T-helper 2 cell treated with Interferon-gamma antibody and Interleukin-4, amounts not matched to agents 5 μg/mL and 100 μg/mL, for 36 hours (primary cell): ENCODE results near the gene SLC15A3.

Experiments
- DNase-seq: peaks from one replicate; pipeline ENCODE4 v3.0.0; 2021; ENCODE audit warnings: low spot score
- H3K27ac Mint-ChIP-seq: one replicate; pipeline ENCODE4 v1.8.0; 2021; ENCODE audit warnings: mild to moderate bottlenecking, mixed read lengths
- H3K27me3 Mint-ChIP-seq: one replicate; pipeline ENCODE4 v1.8.0; 2021; ENCODE audit warnings: low read depth, mixed read lengths
- H3K36me3 Mint-ChIP-seq: one replicate; pipeline ENCODE4 v1.8.0; 2021; ENCODE audit warnings: low read depth, mixed read lengths
- H3K4me1 Mint-ChIP-seq: one replicate; pipeline ENCODE4 v1.8.0; 2021; ENCODE audit warnings: low read depth, mixed read lengths
- H3K4me3 Mint-ChIP-seq: one replicate; pipeline ENCODE4 v1.8.0; 2022; ENCODE audit warnings: mild to moderate bottlenecking, moderate library complexity, mixed read lengths
- H3K9me3 Mint-ChIP-seq: one replicate; pipeline ENCODE4 v1.8.0; 2021; ENCODE audit warnings: mixed read lengths

The SLC15A3 gene

GRCh38 chr11:60905047-60905446 lies 46.9 kb downstream of the SLC15A3 start:
- peaks cover 26% of the 10 kb centered on the region for H3K4me1 Mint-ChIP-seq
- no peaks in the 10 kb centered on the region for H3K9me3 Mint-ChIP-seq

GRCh38 chr11:60902625-60903024 lies 49.4 kb downstream of the SLC15A3 start:
- no peak overlapping the region for H3K27ac Mint-ChIP-seq
- H3K27me3 Mint-ChIP-seq = no peaks in the 10 kb centered on the region
- peaks cover 59% of the 10 kb centered on the region for H3K36me3 Mint-ChIP-seq
- H3K4me1 Mint-ChIP-seq = peaks cover 23% of the 10 kb centered on the region
- H3K4me3 Mint-ChIP-seq = no peak overlapping the region
- DNase-seq = no peak
- no peaks in the 10 kb centered on the region for H3K9me3 Mint-ChIP-seq

More at GRCh38 chr11:60905047-60905446, 46.9 kb downstream of the SLC15A3 start:
- peaks cover 15% of the 10 kb centered on the region for H3K27me3 Mint-ChIP-seq
- DNase-seq = no peak
- peak overlapping the region; percentile 93 for H3K4me3 Mint-ChIP-seq
- H3K36me3 Mint-ChIP-seq = peaks cover 37% of the 10 kb centered on the region
- peak overlapping the region; percentile 91 for H3K27ac Mint-ChIP-seq

GRCh38 chr11:60900673-60901404 lies 51.1 kb downstream of the SLC15A3 start:
- DNase-seq = no peak
- H3K36me3 Mint-ChIP-seq = peaks cover 69% of the 10 kb centered on the region
- peaks cover 15% of the 10 kb centered on the region for H3K4me1 Mint-ChIP-seq
- no peaks in the 10 kb centered on the region for H3K27me3 Mint-ChIP-seq
- no peak overlapping the region for H3K27ac Mint-ChIP-seq
- no peaks in the 10 kb centered on the region for H3K9me3 Mint-ChIP-seq
- no peak overlapping the region for H3K4me3 Mint-ChIP-seq

GRCh38 chr11:60899977-60900376 lies 52.0 kb downstream of the SLC15A3 start:
- Mint-ChIP-seq H3K4me1 (peaks cover 8% of the 10 kb centered on the region), H3K4me3 (no peak overlapping the region), H3K27me3 (no peaks in the 10 kb centered on the region), H3K27ac (no peak overlapping the region), H3K36me3 (peaks cover 70% of the 10 kb centered on the region), H3K9me3 (no peaks in the 10 kb centered on the region)
- DNase-seq = no peak

GRCh38 chr11:60899046-60899936 lies 52.7 kb downstream of the SLC15A3 start:
- no peaks in the 10 kb centered on the region for H3K27me3 Mint-ChIP-seq
- peaks cover 6% of the 10 kb centered on the region for H3K4me1 Mint-ChIP-seq
- no peak overlapping the region for H3K27ac Mint-ChIP-seq
- DNase-seq = no peak
- no peaks in the 10 kb centered on the region for H3K9me3 Mint-ChIP-seq
- H3K4me3 Mint-ChIP-seq = no peak overlapping the region
- H3K36me3 Mint-ChIP-seq = peaks cover 73% of the 10 kb centered on the region

GRCh38 chr11:60897496-60897895 lies 54.5 kb downstream of the SLC15A3 start:
- Mint-ChIP-seq H3K27ac (no peak overlapping the region), H3K9me3 (no peaks in the 10 kb centered on the region), H3K36me3 (peaks cover 70% of the 10 kb centered on the region), H3K4me1 (peaks cover 2% of the 10 kb centered on the region), H3K4me3 (no peak overlapping the region), H3K27me3 (no peaks in the 10 kb centered on the region)
- DNase-seq = no peak

GRCh38 chr11:60895687-60896086 lies 56.3 kb downstream of the SLC15A3 start:
- Mint-ChIP-seq H3K4me3 (no peak overlapping the region), H3K27me3 (no peaks in the 10 kb centered on the region), H3K27ac (no peak overlapping the region), H3K36me3 (peaks cover 68% of the 10 kb centered on the region), H3K9me3 (no peaks in the 10 kb centered on the region), H3K4me1 (peaks cover 2% of the 10 kb centered on the region)
- DNase-seq = no peak

- H3K4me1 Mint-ChIP-seq = peaks cover 6% of the 10 kb centered on the region
- no peak overlapping the region for H3K4me3 Mint-ChIP-seq
- no peak overlapping the region for H3K27ac Mint-ChIP-seq
- H3K9me3 Mint-ChIP-seq = no peaks in the 10 kb centered on the region
- DNase-seq = no peak
- H3K27me3 Mint-ChIP-seq = no peaks in the 10 kb centered on the region
- H3K36me3 Mint-ChIP-seq = peaks cover 52% of the 10 kb centered on the region
Observed at GRCh38 chr11:60891103-60891741, 60.8 kb downstream of the SLC15A3 start.

GRCh38 chr11:60890696-60891095 lies 61.3 kb downstream of the SLC15A3 start:
- no peaks in the 10 kb centered on the region for H3K27me3 Mint-ChIP-seq
- H3K9me3 Mint-ChIP-seq = no peaks in the 10 kb centered on the region
- H3K4me1 Mint-ChIP-seq = peaks cover 9% of the 10 kb centered on the region
- peaks cover 53% of the 10 kb centered on the region for H3K36me3 Mint-ChIP-seq
- no peak overlapping the region for H3K4me3 Mint-ChIP-seq
- no peak overlapping the region for H3K27ac Mint-ChIP-seq
- DNase-seq = no peak

GRCh38 chr11:60889869-60890311 lies 62.1 kb downstream of the SLC15A3 start:
- Mint-ChIP-seq H3K4me3 (no peak overlapping the region), H3K9me3 (no peaks in the 10 kb centered on the region), H3K4me1 (peaks cover 14% of the 10 kb centered on the region), H3K27me3 (no peaks in the 10 kb centered on the region), H3K36me3 (peaks cover 56% of the 10 kb centered on the region), H3K27ac (peak overlapping the region; percentile 75)
- no peak for DNase-seq

GRCh38 chr11:60887556-60887955 lies 64.4 kb downstream of the SLC15A3 start:
- peaks cover 62% of the 10 kb centered on the region for H3K36me3 Mint-ChIP-seq
- DNase-seq = peak; percentile 32
- peak overlapping the region; percentile 9 for H3K27ac Mint-ChIP-seq
- no peaks in the 10 kb centered on the region for H3K9me3 Mint-ChIP-seq
- H3K4me1 Mint-ChIP-seq = peaks cover 21% of the 10 kb centered on the region
- no peak overlapping the region for H3K4me3 Mint-ChIP-seq
- no peaks in the 10 kb centered on the region for H3K27me3 Mint-ChIP-seq
